ENCODE measurements around the gene KLK4. TPM values are rescaled to one million over a fixed set of nuclear protein-coding genes. Genes with fewer than 3 reads are reported as not detected.

Gene KLK4
- total and polyA plus RNA-seq, 4 donors, result 0.03 to 0.26 TPM; not detected in 2

DNA sequence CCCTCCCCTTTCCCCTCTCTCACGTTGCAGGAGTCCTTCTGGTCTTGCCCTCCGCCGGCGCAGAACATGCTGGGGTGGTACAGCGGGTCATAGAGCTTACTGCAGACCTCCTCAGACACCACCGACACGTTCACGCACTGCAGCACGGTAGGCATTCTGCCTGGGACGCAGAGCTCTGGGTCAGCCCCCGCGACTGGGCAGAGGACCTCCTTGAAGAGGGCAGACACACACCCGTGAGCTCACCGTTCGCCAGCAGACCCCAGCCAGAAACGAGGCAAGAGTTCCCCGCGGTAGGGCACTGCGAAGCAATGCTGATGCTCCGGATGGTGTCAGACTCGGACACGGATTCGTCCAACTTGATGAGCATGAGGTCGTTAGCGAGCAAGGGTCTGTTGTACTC lies 2.9 kb downstream of the KLK4 start:
- ATAC-seq (ENCODE audit: insufficient read depth, low FRiP score) (no peak), DNase-seq (no peak)
- H3K27ac ChIP-seq (ENCODE audit: low read depth in 1 of 2, low read length in 1 of 2), result no peak overlapping the region

DNA sequence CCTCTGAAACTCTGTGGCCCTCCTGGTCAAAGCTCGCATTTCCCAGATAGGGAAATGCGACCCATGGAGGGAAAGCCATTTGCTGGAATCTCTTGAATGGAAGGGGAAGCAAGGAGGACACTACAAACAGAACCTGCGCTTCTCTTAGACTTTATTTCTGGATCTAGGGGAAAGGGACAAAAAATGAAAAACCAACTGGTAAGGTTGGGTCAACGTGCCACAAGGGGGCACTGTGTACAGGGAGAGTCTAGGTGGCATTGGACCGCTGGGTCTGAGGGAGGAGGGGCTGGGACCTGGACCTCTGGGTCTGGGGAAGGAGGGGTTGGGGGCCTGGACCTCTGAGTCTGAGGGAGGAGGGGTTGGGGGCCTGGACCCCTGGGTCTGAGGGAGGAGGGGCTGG lies 5.0 kb downstream of the KLK4 start:
- DNase-seq, result peak in 1 of 3 donors; percentile 32
- Histone ChIP-seq H3K4me1 (ENCODE audit: control insufficient read depth in 5 of 5, insufficient read depth in 5 of 5, low read length in 5 of 5) (peaks cover 0 to 5% (median 0%) of the 10 kb centered on the region in 5 donors), H3K9ac (ENCODE audit: insufficient read depth in 1 of 2, low read length in 2 of 2) (no peak overlapping the region), H3K9me3 (ENCODE audit: control insufficient read depth in 4 of 4, insufficient read depth in 3 of 4, low read length in 3 of 4) (peaks cover 0 to 10% (median 0%) of the 10 kb centered on the region in 4 donors), H3K36me3 (ENCODE audit: control insufficient read depth in 4 of 4, insufficient read depth in 4 of 4, low read length in 4 of 4) (no peaks in the 10 kb centered on the region), H3K27me3 (ENCODE audit: control insufficient read depth in 3 of 3, insufficient read depth in 3 of 3, low read length in 2 of 3) (peaks cover 18 to 35% (median 21%) of the 10 kb centered on the region in 3 donors), H3K4me3 (no peak overlapping the region), H3K27ac (ENCODE audit: low read depth in 1 of 2, low read length in 1 of 2) (no peak overlapping the region)
- no peak for ATAC-seq (ENCODE audit: insufficient read depth, low FRiP score)
- TF ChIP-seq, protein P1, sequence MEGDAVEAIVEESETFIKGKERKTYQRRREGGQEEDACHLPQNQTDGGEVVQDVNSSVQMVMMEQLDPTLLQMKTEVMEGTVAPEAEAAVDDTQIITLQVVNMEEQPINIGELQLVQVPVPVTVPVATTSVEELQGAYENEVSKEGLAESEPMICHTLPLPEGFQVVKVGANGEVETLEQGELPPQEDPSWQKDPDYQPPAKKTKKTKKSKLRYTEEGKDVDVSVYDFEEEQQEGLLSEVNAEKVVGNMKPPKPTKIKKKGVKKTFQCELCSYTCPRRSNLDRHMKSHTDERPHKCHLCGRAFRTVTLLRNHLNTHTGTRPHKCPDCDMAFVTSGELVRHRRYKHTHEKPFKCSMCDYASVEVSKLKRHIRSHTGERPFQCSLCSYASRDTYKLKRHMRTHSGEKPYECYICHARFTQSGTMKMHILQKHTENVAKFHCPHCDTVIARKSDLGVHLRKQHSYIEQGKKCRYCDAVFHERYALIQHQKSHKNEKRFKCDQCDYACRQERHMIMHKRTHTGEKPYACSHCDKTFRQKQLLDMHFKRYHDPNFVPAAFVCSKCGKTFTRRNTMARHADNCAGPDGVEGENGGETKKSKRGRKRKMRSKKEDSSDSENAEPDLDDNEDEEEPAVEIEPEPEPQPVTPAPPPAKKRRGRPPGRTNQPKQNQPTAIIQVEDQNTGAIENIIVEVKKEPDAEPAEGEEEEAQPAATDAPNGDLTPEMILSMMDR (IDR thresholded peaks at IDR 0.05; ENCODE audit: control extremely low read depth, extremely low read depth), result no peak
- WGBS, 2 donors, result 18 to 21% methylated on average over 5 of the region's 5 CpGs

More for the DNA sequence above, 2.9 kb downstream of the KLK4 start:
- Histone ChIP-seq H3K36me3 (ENCODE audit: control insufficient read depth in 4 of 4, insufficient read depth in 4 of 4, low read length in 4 of 4) (no peaks in the 10 kb centered on the region), H3K4me3 (no peak overlapping the region), H3K9me3 (ENCODE audit: control insufficient read depth in 4 of 4, insufficient read depth in 3 of 4, low read length in 3 of 4) (peaks cover 0 to 13% (median 0%) of the 10 kb centered on the region in 4 donors), H3K27me3 (ENCODE audit: control insufficient read depth in 3 of 3, insufficient read depth in 3 of 3, low read length in 2 of 3) (peaks cover 24 to 53% (median 28%) of the 10 kb centered on the region in 3 donors), H3K9ac (ENCODE audit: insufficient read depth in 1 of 2, low read length in 2 of 2) (no peak overlapping the region), H3K4me1 (ENCODE audit: control insufficient read depth in 5 of 5, insufficient read depth in 5 of 5, low read length in 5 of 5) (peaks cover 0 to 5% (median 0%) of the 10 kb centered on the region in 5 donors)
- TF ChIP-seq, protein P1 (IDR thresholded peaks at IDR 0.05; ENCODE audit: control extremely low read depth, extremely low read depth), result no peak
- WGBS, 2 donors, result 67 to 68% methylated on average over 25 of the region's 25 CpGs

DNA sequence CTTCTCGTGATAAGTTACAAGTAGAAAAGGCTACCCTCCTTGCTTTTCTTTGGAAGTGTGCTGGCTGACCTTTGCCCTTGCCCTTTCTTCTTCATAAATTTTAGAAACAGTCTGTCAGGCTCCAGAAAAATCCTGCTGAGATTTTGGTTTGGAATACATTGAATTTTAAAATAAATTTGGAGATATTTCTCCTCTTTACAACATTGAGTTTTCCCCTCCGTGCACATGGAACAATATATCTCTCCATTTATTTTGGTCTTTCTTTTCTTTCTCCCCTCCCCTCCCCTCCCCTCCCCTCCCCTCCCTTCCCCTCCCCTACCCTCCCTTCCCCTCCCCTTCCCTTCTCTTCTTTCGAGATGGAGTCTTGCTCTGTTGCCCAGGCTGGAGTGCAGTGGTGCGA lies 8.6 kb downstream of the KLK4 start:
- Histone ChIP-seq H3K27ac (ENCODE audit: low read depth in 1 of 2, low read length in 1 of 2) (no peak overlapping the region), H3K27me3 (ENCODE audit: control insufficient read depth in 3 of 3, insufficient read depth in 3 of 3, low read length in 2 of 3) (peaks cover 0 to 9% (median 5%) of the 10 kb centered on the region in 3 donors), H3K9ac (ENCODE audit: insufficient read depth in 1 of 2, low read length in 2 of 2) (no peak overlapping the region), H3K4me3 (no peak overlapping the region), H3K9me3 (ENCODE audit: control insufficient read depth in 4 of 4, insufficient read depth in 3 of 4, low read length in 3 of 4) (no peaks in the 10 kb centered on the region), H3K4me1 (ENCODE audit: control insufficient read depth in 5 of 5, insufficient read depth in 5 of 5, low read length in 5 of 5) (no peaks in the 10 kb centered on the region), H3K36me3 (ENCODE audit: control insufficient read depth in 4 of 4, insufficient read depth in 4 of 4, low read length in 4 of 4) (no peaks in the 10 kb centered on the region)
- DNase-seq (no peak), ATAC-seq (ENCODE audit: insufficient read depth, low FRiP score) (no peak)
- TF ChIP-seq, protein P1 (IDR thresholded peaks at IDR 0.05; ENCODE audit: control extremely low read depth, extremely low read depth), result no peak
- WGBS, 2 donors, result 55 to 66% methylated on average over 2 to 3 of the region's 4 CpGs

DNA sequence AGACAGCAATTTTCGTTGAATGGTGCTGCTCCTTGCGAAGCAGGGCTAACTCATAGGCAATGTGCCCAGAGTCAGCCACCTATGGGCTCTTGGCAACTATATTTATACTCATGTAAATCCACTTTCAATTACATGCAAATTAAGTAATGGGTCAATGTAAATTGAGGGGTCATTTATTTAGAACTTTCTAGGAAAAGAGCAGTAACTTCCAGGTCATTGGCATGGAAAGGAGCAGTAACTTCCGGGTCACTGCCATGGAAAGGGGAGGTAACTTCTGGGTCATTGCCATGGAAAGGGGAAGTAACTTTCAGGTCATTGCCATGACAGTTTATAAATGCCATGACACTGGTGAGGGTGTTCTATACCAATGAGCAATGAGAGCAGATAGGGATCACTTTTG lies 11.6 kb downstream of the KLK4 start:
- peaks cover 0 to 2% (median 0%) of the 10 kb centered on the region in 3 donors for H3K27me3 ChIP-seq (ENCODE audit: control insufficient read depth in 3 of 3, insufficient read depth in 3 of 3, low read length in 2 of 3)

More for the DNA sequence above, 11.6 kb downstream of the KLK4 start:
- DNase-seq (no peak), ATAC-seq (ENCODE audit: insufficient read depth, low FRiP score) (no peak)
- Histone ChIP-seq H3K4me3 (no peak overlapping the region), H3K27ac (ENCODE audit: low read depth in 1 of 2, low read length in 1 of 2) (no peak overlapping the region), H3K9me3 (ENCODE audit: control insufficient read depth in 4 of 4, insufficient read depth in 3 of 4, low read length in 3 of 4) (no peaks in the 10 kb centered on the region), H3K4me1 (ENCODE audit: control insufficient read depth in 5 of 5, insufficient read depth in 5 of 5, low read length in 5 of 5) (no peaks in the 10 kb centered on the region), H3K36me3 (ENCODE audit: control insufficient read depth in 4 of 4, insufficient read depth in 4 of 4, low read length in 4 of 4) (no peaks in the 10 kb centered on the region), H3K9ac (ENCODE audit: insufficient read depth in 1 of 2, low read length in 2 of 2) (no peak overlapping the region)
- TF ChIP-seq, protein P1 (IDR thresholded peaks at IDR 0.05; ENCODE audit: control extremely low read depth, extremely low read depth), result no peak
- 83 to 93% methylated on average over 3 of the region's 3 CpGs for WGBS, 2 donors

Data from lung (tissue), 12 donors.